ENCODE data around the gene PTCH2.
"Not testable (repeated sequence)": the region's sequence is repeated elsewhere in the genome, so short reads cannot be mapped to it uniquely, and the experiment has no call there.

The PTCH2 gene

GRCh38 chr1:44802306-44803061 is 40.6 kb downstream of the PTCH2 start:
- DNase-seq, result no peak

- DNase-seq, result no peak
These were observed 41.4 kb downstream of the PTCH2 start for GRCh38 chr1:44801491-44802305.

GRCh38 chr1:44799770-44800584 is 43.1 kb downstream of the PTCH2 start, which contains the start of gene PLK3:
PLK3 (plus strand) TSS chr1:44800377; CDS start chr1:44800464, 87 bp downstream.
- DNase-seq, result peak; percentile 87

- no peak for DNase-seq
These were observed 44.3 kb downstream of the PTCH2 start for GRCh38 chr1:44798481-44799365.

GRCh38 chr1:44797886-44798285 is 45.2 kb downstream of the PTCH2 start:
- not testable (repeated sequence) for DNase-seq

DNA sequence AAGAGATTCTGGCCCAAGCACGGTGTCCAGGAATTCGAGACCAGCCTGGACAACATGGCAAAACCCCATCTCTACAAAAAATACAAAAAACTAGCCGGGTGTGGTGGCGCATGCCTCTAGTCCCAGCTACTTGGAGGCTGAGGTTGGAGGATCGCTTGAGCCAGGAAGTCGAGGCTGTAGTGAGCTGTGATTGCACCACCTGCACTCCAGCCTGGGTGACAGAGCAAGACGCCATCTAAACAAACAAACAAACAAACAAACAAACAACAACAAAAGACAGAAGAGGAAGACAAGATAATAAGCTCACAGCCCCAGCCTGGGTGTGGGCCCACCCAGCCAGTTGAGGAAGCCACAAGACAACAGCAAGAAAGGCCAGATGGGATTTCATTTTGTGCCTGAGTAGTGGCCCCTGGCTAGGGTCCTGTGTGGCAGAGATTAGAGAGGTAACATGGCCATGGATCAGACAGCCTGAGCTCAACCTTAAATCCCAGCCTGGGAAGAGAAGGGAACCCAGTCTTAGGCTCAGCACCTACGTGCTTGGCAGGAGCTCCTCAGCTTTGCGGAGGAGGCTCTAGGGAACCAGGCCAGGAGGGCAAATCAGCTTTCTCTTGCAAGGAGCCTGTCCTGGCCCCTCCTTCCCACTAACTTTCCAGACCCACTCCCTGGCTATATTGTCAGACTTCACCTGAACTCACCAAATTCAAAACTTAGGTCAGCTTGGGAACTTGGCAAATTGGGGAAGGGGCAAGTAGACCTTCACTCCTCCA is 50.1 kb downstream of the PTCH2 start:
- no peak for DNase-seq

DNA sequence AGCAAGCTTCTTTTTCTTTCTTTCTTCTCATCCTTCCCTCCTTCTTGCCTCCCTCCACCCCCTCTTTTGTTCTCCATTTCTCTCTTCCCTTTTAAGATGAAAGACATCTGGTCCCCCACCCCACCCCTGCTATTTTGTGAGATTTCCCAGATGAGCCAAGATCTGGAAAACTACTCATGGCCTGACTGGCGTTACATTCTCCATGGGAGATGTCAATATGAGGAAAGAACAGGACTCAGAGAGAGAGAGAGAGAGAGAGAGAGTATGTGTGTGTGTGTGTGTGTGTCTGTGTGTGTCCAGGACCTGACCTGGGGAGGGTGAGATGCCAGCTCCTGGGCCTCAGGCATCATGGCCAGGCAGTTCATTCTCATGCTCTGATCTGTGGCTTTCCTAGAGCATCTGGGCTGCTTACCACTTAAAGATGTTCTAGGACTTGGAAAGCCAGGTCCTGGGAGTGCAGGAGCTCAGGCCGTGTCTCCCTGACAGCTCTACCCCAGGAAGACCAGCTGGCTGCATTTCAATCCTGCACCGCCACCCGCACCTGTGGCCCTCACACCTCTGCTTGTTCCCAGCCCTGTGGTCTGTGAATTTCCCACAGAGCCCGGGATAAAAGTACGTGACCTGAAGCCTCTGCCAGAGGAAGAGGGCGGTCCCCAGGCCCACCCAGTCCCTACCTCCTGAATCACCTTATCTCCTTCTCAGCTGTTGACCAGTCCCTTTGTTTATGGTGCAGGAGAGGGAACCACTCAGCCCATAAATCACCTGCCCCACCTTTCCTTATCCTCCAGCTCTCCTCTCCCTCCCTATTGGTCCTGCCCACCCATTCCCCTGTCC is 51.9 kb downstream of the PTCH2 start:
- no peak for DNase-seq

DNA sequence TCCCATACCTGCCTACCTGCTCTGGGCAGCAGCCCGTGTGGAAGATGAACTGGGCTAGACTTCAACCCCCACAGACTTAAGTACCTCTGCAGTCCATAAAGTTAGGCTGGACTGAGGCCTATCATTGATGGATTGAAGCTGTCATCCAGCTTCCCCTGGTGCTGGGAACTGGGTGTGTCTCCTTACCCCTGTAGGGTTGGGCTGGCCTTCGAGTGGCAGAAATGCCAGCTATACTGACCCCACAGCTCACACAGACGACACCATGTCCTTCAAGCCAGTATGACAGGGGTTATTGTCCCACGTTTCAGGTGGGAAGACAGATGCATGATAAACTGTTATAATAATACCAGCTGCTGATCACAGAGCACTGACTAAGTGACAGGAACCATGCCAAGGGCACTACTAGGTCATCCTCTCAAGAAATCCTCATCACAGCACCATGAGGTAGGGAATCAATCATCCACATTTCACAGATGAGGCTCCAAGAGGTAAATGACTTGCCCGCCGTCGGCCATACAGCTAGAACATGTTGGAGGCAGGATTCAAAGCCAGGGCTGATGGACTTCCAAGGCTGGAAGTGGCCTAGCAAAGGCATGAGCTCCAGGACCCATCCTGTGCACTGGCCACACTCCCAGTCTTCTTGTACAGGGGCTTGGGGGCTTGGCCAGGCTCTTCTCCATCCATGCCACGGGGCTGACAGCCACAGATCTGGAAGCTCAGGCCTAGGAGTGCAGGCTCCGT is 54.8 kb downstream of the PTCH2 start, which contains the start of gene BEST4:
BEST4 (minus strand) TSS at position 51 of the 741 bp plus-strand sequence. CDS start 465 bp downstream, outside the sequence.
- no peak for DNase-seq

GRCh38 chr1:44787506-44787905 is 55.5 kb downstream of the PTCH2 start:
- no peak for DNase-seq

GRCh38 chr1:44786841-44787426 is 56.1 kb downstream of the PTCH2 start:
- DNase-seq, result no peak

GRCh38 chr1:44786138-44786840 is 56.8 kb downstream of the PTCH2 start:
- DNase-seq, result no peak

- DNase-seq, result no peak
These were observed 57.4 kb downstream of the PTCH2 start for GRCh38 chr1:44785501-44786137.

- DNase-seq, result no peak
These were observed 58.0 kb downstream of the PTCH2 start for GRCh38 chr1:44785029-44785380.

DNA sequence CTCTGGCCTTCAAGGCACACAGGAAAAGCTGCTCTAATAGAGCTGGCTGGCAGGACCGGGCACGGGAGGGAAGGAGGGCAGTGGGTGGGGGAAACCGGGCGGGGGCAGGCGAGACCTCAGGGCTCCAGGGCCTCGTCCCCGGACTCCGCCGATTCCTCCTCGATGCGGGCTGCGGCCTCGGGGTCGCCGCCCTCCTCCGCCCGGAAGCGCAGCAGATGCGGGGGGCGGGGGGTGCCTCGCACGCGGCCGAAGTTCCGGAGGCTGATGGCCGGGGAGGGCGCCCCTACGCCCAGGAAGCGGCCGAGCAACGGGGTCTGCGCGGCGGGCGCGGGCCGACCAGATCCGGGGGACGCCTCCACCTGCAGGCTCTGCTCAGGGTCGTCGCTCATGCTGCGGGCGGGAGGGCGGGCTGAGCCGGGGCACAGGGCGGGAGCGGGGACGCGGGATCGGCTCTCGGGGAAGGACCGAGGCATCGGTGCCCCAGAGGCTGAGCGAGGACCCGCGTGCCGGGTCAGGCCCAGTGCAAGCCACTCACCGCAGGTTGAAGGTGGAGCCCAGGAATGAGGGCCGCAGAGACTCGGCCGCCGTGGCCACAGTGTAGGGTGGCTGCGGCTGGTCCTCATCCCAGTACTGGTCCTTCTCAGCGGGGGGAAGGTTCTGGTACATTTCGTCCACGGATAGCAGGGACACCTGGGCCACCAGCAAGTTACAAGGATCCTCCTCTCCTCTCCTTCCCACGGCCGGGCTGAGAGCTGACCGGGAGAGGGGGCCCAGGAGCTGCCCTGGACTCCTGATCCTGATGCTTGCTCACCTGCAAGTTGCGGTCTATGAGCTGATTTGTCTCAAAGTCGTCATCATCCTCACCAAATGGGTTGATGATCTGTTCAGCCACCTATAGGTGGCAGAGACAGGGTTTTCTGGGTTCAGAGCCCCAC is 58.7 kb downstream of the PTCH2 start:
- DNase-seq, result no peak

- DNase-seq, result no peak
These were observed 59.4 kb downstream of the PTCH2 start for GRCh38 chr1:44783697-44784093.

- DNase-seq, result no peak
These were observed 62.4 kb downstream of the PTCH2 start for GRCh38 chr1:44780583-44781121.

All from SHP77 treated with DMSO at 0.1 percent for 48 hours (cell line).